GM12801 (cell line): Measurements from ENCODE around the gene IL11.

Source experiments
- CTCF ChIP-seq: IDR thresholded peaks from one replicate; pipeline ENCODE4 v1.5.1; 2011; ENCODE audit warnings: control low read depth; ENCODE audit not compliant: insufficient read length; ENCODE audit errors: extremely low read depth

IL11 gene

GRCh38 chr19:55347442-55348009 is 22.7 kb downstream of the IL11 start:
- no peak for TF ChIP-seq CTCF

GRCh38 chr19:55346725-55347441 is 23.4 kb downstream of the IL11 start:
- no peak for TF ChIP-seq CTCF

- no peak for TF ChIP-seq CTCF
Observed at GRCh38 chr19:55345818-55346724, 24.2 kb downstream of the IL11 start.

GRCh38 chr19:55345101-55345817 is 25.0 kb downstream of the IL11 start:
- no peak for TF ChIP-seq CTCF

GRCh38 chr19:55344444-55344843 is 25.8 kb downstream of the IL11 start:
- no peak for TF ChIP-seq CTCF

GRCh38 chr19:55341595-55342531 is 28.4 kb downstream of the IL11 start:
- no peak for TF ChIP-seq CTCF
